HepG2 (cell line): Measurements from ENCODE around the gene TMEM167B. TPM values are rescaled to one million over a fixed set of nuclear protein-coding genes. Genes with fewer than 3 reads are reported as not detected.

Source experiments
- ASH2L ChIP-seq: fragments of 300-600, 200-600 bp; sonication (generic); IDR thresholded peaks from 2 replicates; pipeline ENCODE4 v1.7.0; 2017; ENCODE audit warnings: low read depth, mild to moderate bottlenecking, moderate library complexity, mixed read lengths, low read length; ENCODE audit not compliant: insufficient read length
- BRD4 ChIP-seq: sonication (generic); formaldehyde crosslinking; IDR thresholded peaks from 2 replicates; pipeline ENCODE4 v1.4.0; 2020; ENCODE audit warnings: missing genetic modification reagents
- CBX2 ChIP-seq, 2 experiments: fragments of 200-600 bp in 1 of 2; sonication (generic); formaldehyde crosslinking in 1 of 2; IDR thresholded peaks; 2 replicates each; pipeline versions ENCODE4 v1.7.0 to v1.8.1; 2018 to 2022; ENCODE audit warnings: low read depth in 2 of 2, low read length in 1 of 2, mild to moderate bottlenecking in 1 of 2, missing genetic modification reagents in 1 of 2
- ETV5 ChIP-seq: IDR thresholded peaks from 2 replicates; pipeline ENCODE4 v1.6.1; 2018; ENCODE audit warnings: missing biosample characterization, missing genetic modification reagents, inconsistent platforms, borderline replicate concordance
- JUNB ChIP-seq: sonication (generic); formaldehyde crosslinking; IDR thresholded peaks from 2 replicates; pipeline ENCODE4 v1.8.0; 2022; ENCODE audit warnings: missing genetic modification reagents, mild to moderate bottlenecking, borderline replicate concordance
- MEIS1 ChIP-seq: sonication (generic); formaldehyde crosslinking; IDR thresholded peaks from 2 replicates; pipeline ENCODE4 v1.9.0; 2021; ENCODE audit warnings: mild to moderate bottlenecking, missing genetic modification reagents, moderate library complexity, borderline replicate concordance
- RBFOX2 ChIP-seq: fragments of 200-400 bp; formaldehyde crosslinking; IDR thresholded peaks from 2 replicates; pipeline ENCODE4 v1.6.1; 2017; ENCODE audit warnings: low read depth, mild to moderate bottlenecking, low read length
- RBM39 ChIP-seq: fragments of 200-400 bp; formaldehyde crosslinking; IDR thresholded peaks from one replicate; pipeline ENCODE4 v1.6.1; 2018; ENCODE audit warnings: antibody characterized with exemption, mild to moderate bottlenecking, low read depth, low read length; ENCODE audit not compliant: poor library complexity, severe bottlenecking
- SALL2 ChIP-seq: sonication (generic); formaldehyde crosslinking; IDR thresholded peaks from 2 replicates; pipeline ENCODE4 v1.8.1; 2023; ENCODE audit warnings: mild to moderate bottlenecking, missing genetic modification reagents, inconsistent platforms
- SIN3A ChIP-seq: IDR thresholded peaks from 2 replicates; pipeline ENCODE4 v1.6.1; 2011; ENCODE audit warnings: low read depth, mild to moderate bottlenecking, control low read depth, low read length, borderline replicate concordance
- SUZ12 ChIP-seq: fragments of 150-350 bp; IDR thresholded peaks from 2 replicates; pipeline ENCODE4 v1.6.1; 2014; ENCODE audit warnings: low read depth, low read length
- TBL1XR1 ChIP-seq: fragments of 150-350 bp; IDR thresholded peaks from 2 replicates; pipeline ENCODE4 v1.6.1; 2014; ENCODE audit warnings: borderline replicate concordance, low read length; ENCODE audit not compliant: partially characterized antibody
- TEAD2 ChIP-seq: sonication (generic); formaldehyde crosslinking; IDR thresholded peaks from 2 replicates; pipeline ENCODE4 v1.9.0; 2021; ENCODE audit warnings: missing genetic modification reagents
- ZBTB40 ChIP-seq, 2 experiments: fragments of 450-650 bp in 1 of 2; sonication (generic) in 1 of 2; formaldehyde crosslinking in 1 of 2; IDR thresholded peaks; 2 replicates each; pipeline versions ENCODE4 v1.6.1 to v1.8.0; 2016 to 2022; ENCODE audit warnings: antibody characterized with exemption in 1 of 2, mild to moderate bottlenecking in 1 of 2, missing genetic modification reagents in 1 of 2
- ZNF792 ChIP-seq: IDR thresholded peaks from 2 replicates; pipeline ENCODE4 v1.6.1; 2016
- polyA plus RNA-seq, 8 experiments: library from polyadenylated mRNA; depleted of rRNA in 3 of 8; stranded (reverse) in 7 of 8; unstranded in 1 of 8; fragments of >200 nt; fragmentation: Illumina TruSeq in 4 of 8; extraction: Trizol in 4 of 8; gene quantifications; 2 replicates each; pipeline versions ENCODE4 v1.2.1 to v1.2.3, GENCODE V29; 2011 to 2016; ENCODE audit warnings: low read depth in 4 of 8, missing spikeins in 1 of 8, mixed read lengths in 1 of 8; ENCODE audit not compliant: insufficient read depth in 1 of 8
- total RNA-seq, 5 experiments: library from RNA; depleted of rRNA; stranded (reverse); fragments of >200 nt; fragmentation: Illumina TruSeq; extraction: Trizol; gene quantifications; 2 replicates each; pipeline ENCODE4 v1.2.3, GENCODE V29; 2016; ENCODE audit warnings: low read depth in 1 of 5
- TF ChIP-seq, protein P1 (sequence below): sonication (generic); formaldehyde crosslinking; IDR thresholded peaks from 2 replicates; pipeline ENCODE4 v1.8.0; 2022; ENCODE audit warnings: missing genetic modification reagents, low read depth, mild to moderate bottlenecking, borderline replicate concordance
- TF ChIP-seq, protein P2 (sequence below): sonication (generic); formaldehyde crosslinking; IDR thresholded peaks from 2 replicates; pipeline ENCODE4 v1.8.0; 2022; ENCODE audit warnings: low read depth, missing genetic modification reagents

Gene TMEM167B
- total and polyA plus RNA-seq, 2 of the 13 experiments (the other 11 are each of a cell fraction or from before 2014, with no cell fraction given): 9.5 to 22.4 TPM

DNA sequence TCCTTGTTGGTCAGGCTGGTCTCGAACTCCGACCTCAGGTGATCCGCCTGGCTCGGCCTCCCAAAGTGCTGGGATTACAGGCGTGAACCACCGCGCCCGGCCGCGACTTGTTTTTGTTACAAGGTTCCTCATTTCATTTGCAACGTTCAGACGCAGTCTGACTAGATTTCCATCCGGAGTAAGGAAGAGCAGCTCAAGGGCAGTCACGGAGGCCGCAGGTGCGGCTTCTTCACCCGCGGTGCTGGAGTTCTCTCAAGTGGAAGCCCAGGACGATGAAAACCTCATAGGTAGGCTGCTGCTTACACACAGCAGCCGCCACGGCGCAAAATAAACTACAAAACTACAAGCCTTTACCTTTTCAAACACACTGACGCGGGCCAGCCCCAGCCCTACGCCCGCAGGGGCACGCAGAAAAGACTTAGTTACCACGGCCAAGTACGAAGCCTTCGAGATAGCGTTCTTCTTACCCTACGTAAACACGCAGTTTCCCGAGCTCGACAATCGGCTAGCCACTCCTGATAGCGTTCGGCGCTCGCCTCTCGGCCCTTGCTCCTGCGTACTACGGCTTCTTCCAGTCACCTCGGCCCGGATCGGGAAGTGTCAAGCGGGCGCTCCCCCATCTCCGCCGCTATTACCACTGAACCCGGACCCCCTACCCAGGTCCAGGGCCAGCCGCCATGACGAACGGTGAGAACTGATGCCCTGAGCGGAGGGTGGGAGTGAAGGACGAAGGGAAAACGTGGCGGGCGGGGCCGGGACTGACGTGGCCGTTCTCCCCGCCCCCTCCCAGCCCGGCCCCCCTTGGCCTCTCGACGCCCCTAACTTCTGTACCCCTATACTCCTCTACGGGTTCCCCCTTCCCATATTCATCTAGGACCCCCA, at the start of gene TMEM167B (continued):
- TF ChIP-seq ZBTB40 (IDR thresholded peaks at IDR 0.05) (no peak), ZBTB40 (CRISPR knock-in tag; IDR thresholded peaks at IDR 0.05) (peak; percentile 73; the same call in 1 of the 2 replicates), BRD4 (CRISPR knock-in tag) (no peak; the same call in 1 of the 2 replicates), JUNB (no peak), SUZ12 (no peak), ZNF792 (CRISPR knock-in tag) (peak; percentile 98), MEIS1 (CRISPR knock-in tag) (peak; percentile 57; the same call in 1 of the 2 replicates), TBL1XR1 (peak; percentile 63), RBM39 (peak; percentile 99), CBX2 (IDR thresholded peaks at IDR 0.05; ENCODE audit: low read depth, low read length) (no peak), CBX2 (CRISPR knock-in tag; IDR thresholded peaks at IDR 0.05; ENCODE audit: low read depth) (no peak), SALL2 (CRISPR knock-in tag) (peak; percentile 32; the same call in 1 of the 2 replicates), SIN3A (peak; percentile 93), TEAD2 (CRISPR knock-in tag) (no peak), ASH2L (peak; percentile 98), ETV5 (CRISPR knock-in tag) (peak; percentile 67), RBFOX2 (peak; percentile 84)
- TF ChIP-seq, protein P1, sequence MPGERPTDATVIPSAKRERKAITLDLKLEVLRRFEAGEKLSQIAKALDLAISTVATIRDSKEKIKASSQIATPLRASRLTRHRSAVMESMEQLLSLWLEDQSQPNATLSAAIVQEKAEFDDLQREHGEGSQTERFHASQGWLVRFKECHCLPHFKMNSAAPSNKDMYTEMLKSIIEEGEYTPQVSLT (CRISPR knock-in tag): no peak
- TF ChIP-seq, protein P2, sequence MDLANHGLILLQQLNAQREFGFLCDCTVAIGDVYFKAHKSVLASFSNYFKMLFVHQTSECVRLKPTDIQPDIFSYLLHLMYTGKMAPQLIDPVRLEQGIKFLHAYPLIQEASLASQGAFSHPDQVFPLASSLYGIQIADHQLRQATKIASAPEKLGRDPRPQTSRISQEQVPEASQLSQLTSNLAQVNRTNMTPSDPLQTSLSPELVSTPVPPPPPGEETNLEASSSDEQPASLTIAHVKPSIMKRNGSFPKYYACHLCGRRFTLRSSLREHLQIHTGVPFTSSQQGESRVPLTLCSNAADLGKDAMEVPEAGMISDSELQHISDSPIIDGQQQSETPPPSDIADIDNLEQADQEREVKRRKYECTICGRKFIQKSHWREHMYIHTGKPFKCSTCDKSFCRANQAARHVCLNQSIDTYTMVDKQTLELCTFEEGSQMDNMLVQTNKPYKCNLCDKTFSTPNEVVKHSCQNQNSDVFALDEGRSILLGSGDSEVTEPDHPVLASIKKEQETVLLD (CRISPR knock-in tag): peak; percentile 62; the same call in 1 of the 2 replicates
